KMS-11 (cell line): ENCODE results near the gene FCHSD2.
"Not testable (repeated sequence)": the region's sequence is repeated elsewhere in the genome, so short reads cannot be mapped to it uniquely, and the experiment has no call there.

ENCODE experiments used
- H2AFZ ChIP-seq: fragments of 200-600 bp; sonication (generic); 2 replicates; pipeline ENCODE4 v1.6.1; 2016; ENCODE audit warnings: antibody characterized with exemption, mixed run types, low read depth
- H3K27ac ChIP-seq: fragments of 200-600 bp; sonication (generic); 2 replicates; pipeline ENCODE4 v1.6.1; 2016; ENCODE audit warnings: mild to moderate bottlenecking, mixed run types
- H3K27me3 ChIP-seq: fragments of 200-600 bp; sonication (generic); 2 replicates; pipeline ENCODE4 v1.6.1; 2017; ENCODE audit warnings: mild to moderate bottlenecking, low read depth, mixed run types, moderate library complexity; ENCODE audit not compliant: insufficient read depth
- H3K36me3 ChIP-seq: fragments of 200-600 bp; sonication (generic); 2 replicates; pipeline ENCODE4 v1.6.1; 2017; ENCODE audit warnings: mild to moderate bottlenecking, mixed run types; ENCODE audit not compliant: insufficient read depth
- H3K4me1 ChIP-seq: fragments of 200-600 bp; sonication (generic); 2 replicates; pipeline ENCODE4 v1.6.1; 2016; ENCODE audit warnings: mild to moderate bottlenecking, low read depth, mixed run types; ENCODE audit not compliant: poor library complexity, severe bottlenecking
- H3K4me2 ChIP-seq: fragments of 200-600 bp; sonication (generic); 2 replicates; pipeline ENCODE4 v1.7.0; 2016; ENCODE audit warnings: mild to moderate bottlenecking, mixed run types
- H3K4me3 ChIP-seq: fragments of 200-600 bp; sonication (generic); IDR thresholded peaks from 2 replicates; pipeline ENCODE4 v1.6.1; 2017; ENCODE audit warnings: low read depth, low read length, mixed read lengths; ENCODE audit not compliant: insufficient read depth
- H3K79me2 ChIP-seq: fragments of 200-600 bp; sonication (generic); 2 replicates; pipeline ENCODE4 v1.6.1; 2016; ENCODE audit warnings: low read depth, mixed run types; ENCODE audit not compliant: insufficient read depth
- H3K9ac ChIP-seq: fragments of 200-600 bp; sonication (generic); 2 replicates; pipeline ENCODE4 v1.6.1; 2016; ENCODE audit warnings: mild to moderate bottlenecking, mixed run types
- H4K20me1 ChIP-seq: fragments of 200-600 bp; sonication (generic); 2 replicates; pipeline ENCODE4 v1.6.1; 2016; ENCODE audit warnings: mild to moderate bottlenecking, mixed run types; ENCODE audit not compliant: insufficient read depth
- TF ChIP-seq, protein P1 (sequence below): fragments of 200-600 bp; sonication (generic); conservative IDR thresholded peaks from 2 replicates; pipeline ENCODE4 v1.6.1; 2017; ENCODE audit warnings: low read depth, mild to moderate bottlenecking, antibody characterized with exemption, low read length, moderate library complexity, mixed read lengths

Gene FCHSD2

DNA sequence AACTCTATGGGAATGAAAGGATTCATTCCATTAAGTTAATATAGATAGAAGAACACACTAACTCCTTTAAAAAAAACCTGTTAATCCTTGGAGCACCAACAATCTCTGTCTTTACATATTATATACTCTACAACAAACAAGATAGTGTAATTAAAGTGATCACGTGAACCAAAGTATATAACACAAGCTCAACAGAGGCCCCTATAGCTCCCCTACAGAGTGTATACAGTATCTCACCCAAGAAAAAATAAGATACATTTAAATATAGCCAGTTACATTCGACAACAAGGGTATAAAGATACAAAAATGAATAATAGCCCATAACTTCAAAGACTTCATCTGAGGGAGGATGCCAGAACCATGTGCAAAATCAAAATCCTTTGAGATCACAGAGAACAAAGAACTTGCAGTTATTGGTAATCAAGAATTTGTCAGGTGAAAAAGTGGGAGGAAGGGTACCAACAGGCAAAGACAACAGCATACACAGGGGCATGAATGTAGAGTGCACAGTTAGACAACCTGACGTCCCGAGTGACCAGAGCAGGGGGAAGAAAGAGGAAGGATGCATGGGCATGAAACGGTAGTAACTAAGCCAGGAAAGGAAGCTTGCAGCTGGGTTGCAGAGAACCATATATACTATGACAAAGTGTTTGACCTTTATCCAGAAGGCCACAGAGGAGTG lies 4.7 kb downstream of the FCHSD2 start:
- Histone ChIP-seq H3K9ac (no peak overlapping the region), H3K36me3 (no peaks in the 10 kb centered on the region), H3K4me2 (no peak overlapping the region), H3K27me3 (no peaks in the 10 kb centered on the region), H3K27ac (no peak overlapping the region), H3K4me1 (peaks cover 19% of the 10 kb centered on the region), H4K20me1 (no peaks in the 10 kb centered on the region), H3K4me3 (no peak overlapping the region), H3K79me2 (peaks cover 38% of the 10 kb centered on the region; the same call in 1 of the 2 replicates), H2AFZ (no peak overlapping the region)
- TF ChIP-seq, protein P1, sequence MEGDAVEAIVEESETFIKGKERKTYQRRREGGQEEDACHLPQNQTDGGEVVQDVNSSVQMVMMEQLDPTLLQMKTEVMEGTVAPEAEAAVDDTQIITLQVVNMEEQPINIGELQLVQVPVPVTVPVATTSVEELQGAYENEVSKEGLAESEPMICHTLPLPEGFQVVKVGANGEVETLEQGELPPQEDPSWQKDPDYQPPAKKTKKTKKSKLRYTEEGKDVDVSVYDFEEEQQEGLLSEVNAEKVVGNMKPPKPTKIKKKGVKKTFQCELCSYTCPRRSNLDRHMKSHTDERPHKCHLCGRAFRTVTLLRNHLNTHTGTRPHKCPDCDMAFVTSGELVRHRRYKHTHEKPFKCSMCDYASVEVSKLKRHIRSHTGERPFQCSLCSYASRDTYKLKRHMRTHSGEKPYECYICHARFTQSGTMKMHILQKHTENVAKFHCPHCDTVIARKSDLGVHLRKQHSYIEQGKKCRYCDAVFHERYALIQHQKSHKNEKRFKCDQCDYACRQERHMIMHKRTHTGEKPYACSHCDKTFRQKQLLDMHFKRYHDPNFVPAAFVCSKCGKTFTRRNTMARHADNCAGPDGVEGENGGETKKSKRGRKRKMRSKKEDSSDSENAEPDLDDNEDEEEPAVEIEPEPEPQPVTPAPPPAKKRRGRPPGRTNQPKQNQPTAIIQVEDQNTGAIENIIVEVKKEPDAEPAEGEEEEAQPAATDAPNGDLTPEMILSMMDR, result no peak

GRCh38 chr11:73136722-73137121 lies 5.4 kb downstream of the FCHSD2 start:
- peaks cover 19% of the 10 kb centered on the region for H3K4me1 ChIP-seq
- H4K20me1 ChIP-seq, H2AFZ ChIP-seq, H3K27me3 ChIP-seq, H3K4me3 ChIP-seq, H3K27ac ChIP-seq, H3K36me3 ChIP-seq, H3K4me2 ChIP-seq, H3K9ac ChIP-seq: not testable (repeated sequence)
- H3K79me2 ChIP-seq, result peaks cover 38% of the 10 kb centered on the region; the same call in 1 of the 2 replicates

DNA sequence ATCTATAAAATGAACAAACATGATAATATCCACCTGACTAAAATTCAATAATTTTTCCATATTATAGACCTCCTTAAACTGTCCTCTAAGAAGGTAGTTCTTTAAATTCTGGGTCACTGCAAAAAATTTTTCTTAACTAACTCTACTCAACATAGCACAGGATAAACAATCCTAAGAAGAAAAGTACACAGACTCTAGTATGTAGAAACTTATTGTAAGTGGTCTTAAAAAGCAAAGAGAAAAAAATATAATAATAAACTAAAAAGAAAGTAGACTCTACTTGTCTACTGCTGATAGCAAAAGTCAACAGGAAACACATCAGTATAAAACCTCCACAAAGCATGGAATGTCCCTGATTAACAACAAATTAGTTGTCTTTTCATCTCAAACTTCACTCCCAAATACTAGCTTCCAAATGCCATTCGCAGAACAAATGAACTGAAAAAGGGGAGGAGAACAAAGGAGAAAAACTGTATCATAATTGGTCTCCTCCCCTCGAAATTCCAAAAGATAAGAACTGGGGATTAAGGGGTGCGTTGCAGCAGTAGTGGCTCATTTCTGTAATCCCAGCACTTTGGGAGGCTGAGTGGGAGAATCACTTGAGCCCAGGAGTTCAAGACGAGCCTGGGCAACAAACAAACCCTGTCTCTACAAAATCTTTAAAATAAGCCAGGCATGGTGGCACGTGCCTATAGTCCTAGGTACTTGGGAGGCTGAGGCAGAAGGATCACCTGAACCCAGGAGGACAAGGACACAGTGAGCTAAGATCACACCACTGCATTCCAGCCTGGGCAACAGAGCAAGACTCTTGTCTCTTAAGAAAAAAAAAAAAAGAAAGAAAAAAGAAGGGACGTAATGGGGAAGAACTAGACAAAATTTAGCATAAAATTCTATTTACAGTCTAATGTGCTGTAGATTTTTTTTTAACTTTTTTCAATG lies 6.5 kb downstream of the FCHSD2 start:
- Histone ChIP-seq H3K9ac (no peak overlapping the region), H4K20me1 (no peaks in the 10 kb centered on the region), H3K4me1 (peaks cover 19% of the 10 kb centered on the region), H3K4me2 (no peak overlapping the region), H2AFZ (no peak overlapping the region), H3K36me3 (no peaks in the 10 kb centered on the region), H3K27me3 (no peaks in the 10 kb centered on the region), H3K4me3 (no peak overlapping the region), H3K79me2 (peaks cover 31% of the 10 kb centered on the region; the same call in 1 of the 2 replicates), H3K27ac (no peak overlapping the region)
- TF ChIP-seq, protein P1, result no peak

GRCh38 chr11:73132349-73132748 lies 9.8 kb downstream of the FCHSD2 start:
- H3K4me1 ChIP-seq, H3K4me2 ChIP-seq, H2AFZ ChIP-seq, H3K4me3 ChIP-seq, H3K36me3 ChIP-seq, H3K27me3 ChIP-seq, H3K9ac ChIP-seq, H3K79me2 ChIP-seq, H3K27ac ChIP-seq, H4K20me1 ChIP-seq: not testable (repeated sequence)

- H4K20me1 ChIP-seq, result no peaks in the 10 kb centered on the region
- H3K4me2 ChIP-seq, result no peak overlapping the region
- H3K79me2 ChIP-seq, result no peaks in the 10 kb centered on the region
- TF ChIP-seq, protein P1, result no peak
- H3K9ac ChIP-seq, result no peak overlapping the region
- no peak overlapping the region for H3K4me3 ChIP-seq
- H3K36me3 ChIP-seq, result no peaks in the 10 kb centered on the region
- no peaks in the 10 kb centered on the region for H3K27me3 ChIP-seq
- no peak overlapping the region for H2AFZ ChIP-seq
- H3K27ac ChIP-seq, result no peak overlapping the region
- no peaks in the 10 kb centered on the region for H3K4me1 ChIP-seq
These were observed 11.9 kb downstream of the FCHSD2 start for GRCh38 chr11:73130181-73130580.
